Left lung (tissue), 10 donors: ENCODE data around the gene YTHDF1. TPM values are rescaled to one million over a fixed set of nuclear protein-coding genes. Genes with fewer than 3 reads are reported as not detected.
A peak's percentile ranks its signal among the peaks of the same experiment; 100 is the strongest.

Source experiments
- ATAC-seq: fragments of 200-7000 bp; cut with Tn5 transposase; one replicate; pipeline ENCODE4 v1.9.1; 2020; ENCODE audit warnings: moderate library complexity
- DNase-seq, 4 donors: peaks; one replicate each; pipeline ENCODE4 v3.0.0-alpha.2; 2013 to 2020
- H3K27ac ChIP-seq, 2 donors: fragments of 200-600 bp; sonication (generic) in 1 of 2; one replicate each; pipeline versions ENCODE4 v1.5.0 to v1.8.0; 2020 to 2021
- H3K27me3 ChIP-seq, 2 donors: fragments of 200-600 bp; sonication (generic) in 1 of 2; one replicate each; pipeline versions ENCODE4 v1.5.0 to v1.8.0; 2020 to 2021
- H3K36me3 ChIP-seq, 2 donors: fragments of 200-600 bp; sonication (generic) in 1 of 2; one replicate each; pipeline versions ENCODE4 v1.5.0 to v1.8.0; 2020 to 2021
- H3K4me1 ChIP-seq, 2 donors: fragments of 200-600 bp; one replicate each; pipeline ENCODE4 v1.8.0; 2021
- H3K4me3 ChIP-seq, 2 donors: fragments of 200-600 bp; sonication (generic) in 1 of 2; one replicate each; pipeline versions ENCODE4 v1.5.0 to v1.8.0; 2020 to 2021; ENCODE audit warnings: mild to moderate bottlenecking in 1 of 2
- H3K9me3 ChIP-seq, 2 donors: fragments of 200-600 bp; sonication (generic) in 1 of 2; one replicate each; pipeline versions ENCODE4 v1.5.0 to v1.8.0; 2020 to 2021
- intact Hi-C, 2 donors: fragments of 100-400 bp; cut with DNase I; formaldehyde crosslinking; loops; one replicate each; pipeline versions ENCODE4 v1.11.2 to v1.14.2; 2022
- polyA plus RNA-seq, 6 donors: library from polyadenylated mRNA; unstranded; fragments of 120-200 nt; gene quantifications; one replicate each; pipeline ENCODE4 v1.2.1, GENCODE V29; 2013; ENCODE audit not compliant: insufficient read length in 6 of 6
- total RNA-seq, 2 donors: library from RNA; stranded (reverse); fragmentation: NEBNext Ultra II Directional; extraction: Animal tissue kit (Norgen Biotek cat#: 25700); gene quantifications; one replicate each; pipeline ENCODE4 v1.2.1, GENCODE V29; 2021
- TF ChIP-seq, protein P1 (sequence below), 2 donors: fragments of 200-600 bp; sonication (generic) in 1 of 2; IDR thresholded peaks; one replicate each; pipeline versions ENCODE4 v1.5.0 to v1.8.0; 2021; ENCODE audit warnings: antibody characterized with exemption in 2 of 2
- donor health status: DM: no; HTN: yes; CAD: no.
- donor health status: DM: no; HTN: no; CAD: no.

YTHDF1 gene
- total and polyA plus RNA-seq, 8 donors = 34.3 to 43.3 (median 36.5) TPM

DNA sequence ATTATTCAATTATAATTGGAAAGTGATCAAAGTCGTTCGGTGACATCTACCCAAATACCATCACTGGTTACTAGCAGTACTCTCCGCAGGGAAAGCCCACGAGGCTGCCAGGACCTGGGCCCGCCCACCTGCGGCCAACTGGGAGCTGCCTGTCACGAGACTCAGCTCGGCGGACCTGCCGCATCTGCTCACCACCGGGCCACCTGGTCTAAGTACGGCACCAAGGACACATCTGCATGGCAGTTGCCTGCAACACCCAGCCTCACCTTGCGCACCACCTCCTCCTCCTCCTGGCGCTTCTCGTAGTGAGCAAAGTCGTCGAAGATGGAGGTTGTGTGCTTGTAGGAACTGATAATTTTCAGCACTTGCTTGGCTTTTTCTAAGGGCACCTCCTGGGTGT lies 13.9 kb downstream of the YTHDF1 start:
- H3K36me3 ChIP-seq = peaks cover 0 to 88% of the 10 kb centered on the region in 2 donors
- no peak overlapping the region for H3K4me3 ChIP-seq
- TF ChIP-seq, protein P1, sequence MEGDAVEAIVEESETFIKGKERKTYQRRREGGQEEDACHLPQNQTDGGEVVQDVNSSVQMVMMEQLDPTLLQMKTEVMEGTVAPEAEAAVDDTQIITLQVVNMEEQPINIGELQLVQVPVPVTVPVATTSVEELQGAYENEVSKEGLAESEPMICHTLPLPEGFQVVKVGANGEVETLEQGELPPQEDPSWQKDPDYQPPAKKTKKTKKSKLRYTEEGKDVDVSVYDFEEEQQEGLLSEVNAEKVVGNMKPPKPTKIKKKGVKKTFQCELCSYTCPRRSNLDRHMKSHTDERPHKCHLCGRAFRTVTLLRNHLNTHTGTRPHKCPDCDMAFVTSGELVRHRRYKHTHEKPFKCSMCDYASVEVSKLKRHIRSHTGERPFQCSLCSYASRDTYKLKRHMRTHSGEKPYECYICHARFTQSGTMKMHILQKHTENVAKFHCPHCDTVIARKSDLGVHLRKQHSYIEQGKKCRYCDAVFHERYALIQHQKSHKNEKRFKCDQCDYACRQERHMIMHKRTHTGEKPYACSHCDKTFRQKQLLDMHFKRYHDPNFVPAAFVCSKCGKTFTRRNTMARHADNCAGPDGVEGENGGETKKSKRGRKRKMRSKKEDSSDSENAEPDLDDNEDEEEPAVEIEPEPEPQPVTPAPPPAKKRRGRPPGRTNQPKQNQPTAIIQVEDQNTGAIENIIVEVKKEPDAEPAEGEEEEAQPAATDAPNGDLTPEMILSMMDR (IDR thresholded peaks at IDR 0.05) = no peak
- H3K27ac ChIP-seq = no peak overlapping the region
- ATAC-seq (no peak), DNase-seq (peak in 1 of 4 donors; percentile 64)
- no peaks in the 10 kb centered on the region for H3K27me3 ChIP-seq
- intact Hi-C loops = no loop called here
- no peaks in the 10 kb centered on the region for H3K9me3 ChIP-seq
- peaks cover 0 to 14% of the 10 kb centered on the region in 2 donors for H3K4me1 ChIP-seq

DNA sequence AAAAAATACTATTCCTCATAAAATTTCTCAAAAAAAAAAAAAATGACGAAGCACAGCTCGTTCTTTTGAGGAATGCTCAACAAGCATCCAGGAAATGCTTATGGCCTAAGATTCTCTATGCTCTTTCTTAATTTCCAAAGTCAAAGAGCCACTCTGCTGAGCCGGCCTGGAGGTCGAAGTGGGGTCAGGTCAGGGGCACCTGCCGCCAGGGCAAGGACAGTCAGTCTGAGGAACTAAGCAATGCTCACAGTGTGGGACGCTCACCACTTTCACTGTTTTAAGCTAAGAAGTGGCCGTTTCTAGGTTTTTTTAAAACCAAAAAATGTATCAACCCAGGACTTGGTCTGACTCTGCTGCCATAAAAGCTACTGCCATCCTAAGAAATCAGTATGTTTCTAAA lies 17.3 kb downstream of the YTHDF1 start:
- TF ChIP-seq, protein P1 (IDR thresholded peaks at IDR 0.05) = no peak
- peaks cover 0 to 79% of the 10 kb centered on the region in 2 donors for H3K36me3 ChIP-seq

GRCh38 chr20:63196768-63197470 lies 19.0 kb downstream of the YTHDF1 start:
- TF ChIP-seq, protein P1 (IDR thresholded peaks at IDR 0.05) = no peak
- H3K9me3 ChIP-seq = no peaks in the 10 kb centered on the region
- H3K36me3 ChIP-seq = peaks cover 0 to 62% of the 10 kb centered on the region in 2 donors
- intact Hi-C loops = no loop called here
- DNase-seq = peak in 1 of 4 donors; percentile 39
- H3K4me1 ChIP-seq = peaks cover 0 to 14% of the 10 kb centered on the region in 2 donors
- H3K27me3 ChIP-seq = no peaks in the 10 kb centered on the region
- ATAC-seq = peak; percentile 48
- no peak overlapping the region for H3K27ac ChIP-seq
- no peak overlapping the region for H3K4me3 ChIP-seq

More for the DNA sequence above, 17.3 kb downstream of the YTHDF1 start:
- ATAC-seq (no peak), DNase-seq (peak in 1 of 4 donors; percentile 37)
- H3K4me3 ChIP-seq = no peak overlapping the region
- no peak overlapping the region for H3K27ac ChIP-seq
- H3K27me3 ChIP-seq = no peaks in the 10 kb centered on the region
- H3K4me1 ChIP-seq = peaks cover 0 to 14% of the 10 kb centered on the region in 2 donors
- intact Hi-C loops = no loop called here
- H3K9me3 ChIP-seq = no peaks in the 10 kb centered on the region

DNA sequence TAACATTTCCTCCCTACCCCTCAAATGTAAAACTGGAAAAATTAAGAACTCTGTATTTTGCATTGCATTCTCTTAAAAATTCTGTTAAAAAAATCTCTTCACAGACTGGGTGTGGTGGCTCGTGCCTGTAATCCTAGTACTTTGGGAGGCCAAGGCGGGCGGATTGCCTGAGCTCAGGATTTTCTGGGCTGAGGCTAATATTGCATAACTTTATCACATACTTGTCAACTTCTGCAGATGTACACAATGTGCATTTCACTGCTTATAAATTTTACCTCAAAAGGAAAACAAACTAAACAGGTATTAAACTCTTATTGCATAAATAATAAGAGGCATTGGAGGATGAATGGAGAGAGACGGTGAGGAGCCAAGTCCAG lies 21.1 kb downstream of the YTHDF1 start:
- no peak overlapping the region for H3K27ac ChIP-seq
- no peaks in the 10 kb centered on the region for H3K27me3 ChIP-seq
- intact Hi-C loops = no loop called here
- H3K9me3 ChIP-seq = no peaks in the 10 kb centered on the region
- TF ChIP-seq, protein P1 (IDR thresholded peaks at IDR 0.05) = no peak
- no peak overlapping the region for H3K4me3 ChIP-seq
- peaks cover 0 to 40% of the 10 kb centered on the region in 2 donors for H3K36me3 ChIP-seq
- H3K4me1 ChIP-seq = peaks cover 0 to 10% of the 10 kb centered on the region in 2 donors
- ATAC-seq = no peak
- DNase-seq = peak in 1 of 4 donors; percentile 4

- Histone ChIP-seq H3K4me1 (peaks cover 0 to 10% of the 10 kb centered on the region in 2 donors), H3K27me3 (no peaks in the 10 kb centered on the region), H3K4me3 (no peak overlapping the region), H3K27ac (no peak overlapping the region), H3K9me3 (no peaks in the 10 kb centered on the region), H3K36me3 (peaks cover 0 to 35% of the 10 kb centered on the region in 2 donors)
- DNase-seq (peak in 1 of 4 donors; percentile 24), ATAC-seq (no peak)
- TF ChIP-seq, protein P1 (IDR thresholded peaks at IDR 0.05) = no peak
- intact Hi-C loops = no loop called here
Measured at GRCh38 chr20:63194007-63194796, 21.7 kb downstream of the YTHDF1 start.
